T-cell (primary cell): ENCODE measurements around the gene ACOT13. TPM values are rescaled to one million over a fixed set of nuclear protein-coding genes. Genes with fewer than 3 reads are reported as not detected.
"Not testable (repeated sequence)": the region's sequence is repeated elsewhere in the genome, so short reads cannot be mapped to it uniquely, and the experiment has no call there.

Source experiments
- ATAC-seq, 4 experiments: fragments of 200-7000 bp in 3 of 4; fragments of 150-1000 bp in 1 of 4; cut with Tn5 transposase; replicated peaks in 1 of 4; 1 replicate in 3 of 4; 2 replicates in 1 of 4; pipeline ENCODE4 v1.10.0; 2021; ENCODE audit warnings: moderate library complexity in 3 of 4, mild to moderate bottlenecking in 2 of 4, moderate number of reproducible peaks in 1 of 4
- CTCF ChIA-PET, 2 donors: fragments of 300-600 bp; sonication (Branson Sonifier 250); formaldehyde crosslinking; loops; one replicate each; lab custom pipeline; 2022; ENCODE audit warnings: antibody characterized with exemption in 2 of 2; lab: Charles Lee
- POLR2A ChIA-PET, 2 donors: fragments of 300-600 bp; sonication (Branson Sonifier 250); formaldehyde crosslinking; loops; one replicate each; lab custom pipeline; 2022; ENCODE audit warnings: antibody characterized with exemption in 2 of 2; lab: Charles Lee
- DNase-seq, 35 experiments: peaks; one replicate each; pipeline versions ENCODE4 v3.0.0 to v3.0.0-alpha.2; 2013 to 2023
- H3K27ac ChIP-seq: one replicate; pipeline ENCODE4 v1.5.1; 2013; ENCODE audit warnings: low read length
- H3K27me3 ChIP-seq, 2 experiments: replicated peaks in 1 of 2; 1 replicate in 1 of 2; 2 replicates in 1 of 2; pipeline versions ENCODE4 v1.6.1 to v1.7.0; 2013; ENCODE audit warnings: low read length in 1 of 2, mixed read lengths in 1 of 2; ENCODE audit not compliant: control insufficient read depth in 2 of 2, insufficient read depth in 2 of 2; ENCODE audit errors: extremely low read depth in 1 of 2
- H3K36me3 ChIP-seq, 2 donors: 1 replicate in 1 of 2; 2 replicates in 1 of 2; pipeline versions ENCODE4 v1.6.1 to v1.7.0; 2013; ENCODE audit warnings: low read length in 1 of 2; ENCODE audit not compliant: control insufficient read depth in 2 of 2, insufficient read depth in 1 of 2; ENCODE audit errors: extremely low read depth in 1 of 2
- H3K4me1 ChIP-seq, 2 experiments: 1 replicate in 1 of 2; 2 replicates in 1 of 2; pipeline versions ENCODE4 v1.6.1 to v1.7.0; 2013; ENCODE audit warnings: low read length in 2 of 2, mixed read lengths in 1 of 2; ENCODE audit not compliant: insufficient read depth in 2 of 2, control insufficient read depth in 1 of 2; ENCODE audit errors: extremely low read depth in 1 of 2
- H3K4me3 ChIP-seq, 2 donors: 1 replicate in 1 of 2; 2 replicates in 1 of 2; pipeline versions ENCODE4 v1.5.1 to v1.7.0; 2013; ENCODE audit warnings: mild to moderate bottlenecking in 2 of 2, low read length in 1 of 2, moderate library complexity in 1 of 2; ENCODE audit not compliant: control insufficient read depth in 1 of 2; ENCODE audit errors: extremely low read depth in 1 of 2
- H3K9me3 ChIP-seq: 2 replicates; pipeline ENCODE4 v1.7.0; 2013
- H3K27ac Mint-ChIP-seq, 2 donors: one replicate each; pipeline ENCODE4 v1.8.0; 2020 to 2021; ENCODE audit warnings: mild to moderate bottlenecking in 2 of 2, mixed read lengths in 2 of 2
- H3K27me3 Mint-ChIP-seq, 2 donors: one replicate each; pipeline ENCODE4 v1.8.0; 2021 to 2022; ENCODE audit warnings: mixed read lengths in 2 of 2
- H3K36me3 Mint-ChIP-seq: one replicate; pipeline ENCODE4 v1.8.0; 2021; ENCODE audit warnings: mixed read lengths
- H3K4me1 Mint-ChIP-seq, 3 donors: one replicate each; pipeline ENCODE4 v1.8.0; 2020 to 2022; ENCODE audit warnings: mixed read lengths in 3 of 3, mild to moderate bottlenecking in 1 of 3
- H3K4me3 Mint-ChIP-seq, 3 donors: one replicate each; pipeline ENCODE4 v1.8.0; 2020 to 2022; ENCODE audit warnings: mild to moderate bottlenecking in 3 of 3, mixed read lengths in 3 of 3, moderate library complexity in 3 of 3
- H3K9me3 Mint-ChIP-seq, 3 donors: one replicate each; pipeline ENCODE4 v1.8.0; 2020 to 2022; ENCODE audit warnings: mixed read lengths in 3 of 3
- WGBS: methylation state at CpG from one replicate; pipeline ENCODE4 v1.1.5; 2013; ENCODE audit warnings: missing lambda C conversion rate; ENCODE audit not compliant: insufficient coverage; 5-methylcytosine and 5-hydroxymethylcytosine counted together
- total RNA-seq, 35 experiments: library from RNA in 6 of 35; stranded (reverse) in 6 of 35; fragments of 120-200 nt in 1 of 35; gene quantifications; one replicate each; pipeline versions ENCODE4 v1.2.1 to v1.2.4 and lab custom pipeline; 2013 to 2026

Gene ACOT13
- total RNA-seq, 5 donors from 2014 or later (not counting 1 experiment from before 2014, with no cell fraction given), result 4.2 to 10.9 (median 9.5) TPM

GRCh38 chr6:24658573-24659560, 8.0 kb upstream of the ACOT13 start:
- Mint-ChIP-seq H3K4me3 (no peak overlapping the region), H3K36me3 (peaks cover 48% of the 10 kb centered on the region), H3K9me3 (no peaks in the 10 kb centered on the region), H3K4me1 (peaks cover 64 to 76% (median 68%) of the 10 kb centered on the region in 3 donors), H3K27me3 (no peaks in the 10 kb centered on the region), H3K27ac (no peak overlapping the region)
- Histone ChIP-seq H3K27ac (no peak overlapping the region), H3K27me3 (no peaks in the 10 kb centered on the region), H3K36me3 (peaks cover 0 to 39% of the 10 kb centered on the region in 2 donors), H3K4me3 (no peak overlapping the region), H3K9me3 (no peaks in the 10 kb centered on the region), H3K4me1 (peaks cover 2 to 3% of the 10 kb centered on the region in 2 experiments)
- ATAC-seq (no peak), DNase-seq (no peak)
- POLR2A ChIA-PET, result interaction anchor here in 1 of 2 donors (0.5 kb wide), 1 partner anchor 10 kb away, joined by 4 read pairs; no protein-coding TSS in a partner anchor
- 90% methylated on average over 4 of the region's 9 CpGs for WGBS
- CTCF ChIA-PET, result no interaction called here

- Mint-ChIP-seq H3K27ac (no peak overlapping the region), H3K9me3 (no peaks in the 10 kb centered on the region)
- CTCF ChIA-PET, result no interaction called here
Measured at GRCh38 chr6:24659561-24659960, 7.3 kb upstream of the ACOT13 start.

GRCh38 chr6:24660105-24660504, 6.8 kb upstream of the ACOT13 start:
- no peaks in the 10 kb centered on the region for H3K27me3 Mint-ChIP-seq
- no peaks in the 10 kb centered on the region for H3K9me3 Mint-ChIP-seq
- ChIA-PET POLR2A (no interaction called here), CTCF (no interaction called here)
- H3K36me3 Mint-ChIP-seq, result peaks cover 51% of the 10 kb centered on the region
- H3K4me1 ChIP-seq, result peaks cover 5 to 7% of the 10 kb centered on the region in 2 experiments
- H3K4me1 Mint-ChIP-seq, result peaks cover 73 to 88% (median 78%) of the 10 kb centered on the region in 3 donors
- H3K36me3 ChIP-seq, result peaks cover 3 to 45% of the 10 kb centered on the region in 2 donors
- no peak overlapping the region for H3K4me3 ChIP-seq
- no peak overlapping the region for H3K27ac Mint-ChIP-seq
- H3K9me3 ChIP-seq, result no peaks in the 10 kb centered on the region
- no peak overlapping the region for H3K27ac ChIP-seq
- DNase-seq, result no peak
- no peaks in the 10 kb centered on the region for H3K27me3 ChIP-seq
- ATAC-seq, result no peak
- H3K4me3 Mint-ChIP-seq, result no peak overlapping the region
- no CpG with 5 or more reads among the region's 2 CpGs for whole genome bisulfite sequencing

More at GRCh38 chr6:24659561-24659960, 7.3 kb upstream of the ACOT13 start:
- POLR2A ChIA-PET, result no interaction called here
- Histone ChIP-seq H3K9me3 (no peaks in the 10 kb centered on the region), H3K4me1 (peaks cover 2 to 6% of the 10 kb centered on the region in 2 experiments), H3K4me3 (no peak overlapping the region), H3K27me3 (no peaks in the 10 kb centered on the region), H3K36me3 (peaks cover 0 to 41% of the 10 kb centered on the region in 2 donors), H3K27ac (no peak overlapping the region)
- no peaks in the 10 kb centered on the region for H3K27me3 Mint-ChIP-seq
- H3K4me3 Mint-ChIP-seq, result no peak overlapping the region
- ATAC-seq, result no peak
- H3K4me1 Mint-ChIP-seq, result peaks cover 70 to 83% (median 73%) of the 10 kb centered on the region in 3 donors
- no peak for DNase-seq
- H3K36me3 Mint-ChIP-seq, result peaks cover 48% of the 10 kb centered on the region
- WGBS, result no CpG with 5 or more reads among the region's 1 CpG

GRCh38 chr6:24661759-24662158, 5.1 kb upstream of the ACOT13 start:
- DNase-seq, H3K4me3 ChIP-seq, H3K27ac ChIP-seq, H3K27ac Mint-ChIP-seq, H3K9me3 ChIP-seq, CTCF ChIA-PET, ATAC-seq, POLR2A ChIA-PET, H3K27me3 ChIP-seq, H3K4me3 Mint-ChIP-seq, H3K9me3 Mint-ChIP-seq, H3K27me3 Mint-ChIP-seq: not testable (repeated sequence)
- 100% methylated on average over 3 of the region's 5 CpGs for WGBS
- Histone ChIP-seq H3K36me3 (peaks cover 3 to 42% of the 10 kb centered on the region in 2 donors), H3K4me1 (peaks cover 12 to 14% of the 10 kb centered on the region in 2 experiments)
- Mint-ChIP-seq H3K4me1 (peaks cover 73 to 87% (median 79%) of the 10 kb centered on the region in 3 donors), H3K36me3 (peaks cover 43% of the 10 kb centered on the region)

GRCh38 chr6:24662236-24662635, 4.6 kb upstream of the ACOT13 start:
- peaks cover 43% of the 10 kb centered on the region for H3K36me3 Mint-ChIP-seq
- no peak overlapping the region for H3K4me3 Mint-ChIP-seq
- Histone ChIP-seq H3K4me1 (peaks cover 12 to 15% of the 10 kb centered on the region in 2 experiments), H3K9me3 (no peaks in the 10 kb centered on the region), H3K27me3 (no peaks in the 10 kb centered on the region), H3K27ac (no peak overlapping the region), H3K36me3 (peaks cover 3 to 38% of the 10 kb centered on the region in 2 donors), H3K4me3 (no peak overlapping the region)
- ChIA-PET CTCF (no interaction called here), POLR2A (no interaction called here)
- H3K27ac Mint-ChIP-seq, result no peak overlapping the region
- ATAC-seq, result no peak
- DNase-seq, result no peak
- no peaks in the 10 kb centered on the region for H3K9me3 Mint-ChIP-seq
- H3K4me1 Mint-ChIP-seq, result peaks cover 76 to 90% (median 82%) of the 10 kb centered on the region in 3 donors
- no CpG with 5 or more reads among the region's 10 CpGs for WGBS
- H3K27me3 Mint-ChIP-seq, result no peaks in the 10 kb centered on the region

- no peaks in the 10 kb centered on the region for H3K27me3 Mint-ChIP-seq
- no peak for ATAC-seq
- H3K36me3 ChIP-seq, result peaks cover 3 to 37% of the 10 kb centered on the region in 2 donors
- no peak overlapping the region for H3K27ac ChIP-seq
- H3K4me3 ChIP-seq, result no peak overlapping the region
- H3K9me3 Mint-ChIP-seq, result no peaks in the 10 kb centered on the region
- H3K4me1 Mint-ChIP-seq, result peaks cover 75 to 92% (median 85%) of the 10 kb centered on the region in 3 donors
- H3K27ac Mint-ChIP-seq, result no peak overlapping the region
- H3K9me3 ChIP-seq, result no peaks in the 10 kb centered on the region
- H3K36me3 Mint-ChIP-seq, result peaks cover 37% of the 10 kb centered on the region
- peaks cover 20% of the 10 kb centered on the region in 2 experiments for H3K4me1 ChIP-seq
- DNase-seq, result no peak
- no CpG with 5 or more reads among the region's 1 CpG for WGBS
- peak overlapping the region in 1 of 3 donors; percentile 30 for H3K4me3 Mint-ChIP-seq
- POLR2A ChIA-PET, result interaction anchor here in 1 of 2 donors (0.6 kb wide), 1 partner anchor 13 kb away, joined by 3 read pairs; no protein-coding TSS in a partner anchor
- no peaks in the 10 kb centered on the region for H3K27me3 ChIP-seq
- CTCF ChIA-PET, result interaction anchor here in 1 of 2 donors (0.9 kb wide), 1 partner anchor 34 kb away, joined by 5 read pairs; no protein-coding TSS in a partner anchor
Measured at GRCh38 chr6:24663189-24663588, 3.7 kb upstream of the ACOT13 start.
